ENCODE measurements around the gene FLRT3.

Gene FLRT3

DNA sequence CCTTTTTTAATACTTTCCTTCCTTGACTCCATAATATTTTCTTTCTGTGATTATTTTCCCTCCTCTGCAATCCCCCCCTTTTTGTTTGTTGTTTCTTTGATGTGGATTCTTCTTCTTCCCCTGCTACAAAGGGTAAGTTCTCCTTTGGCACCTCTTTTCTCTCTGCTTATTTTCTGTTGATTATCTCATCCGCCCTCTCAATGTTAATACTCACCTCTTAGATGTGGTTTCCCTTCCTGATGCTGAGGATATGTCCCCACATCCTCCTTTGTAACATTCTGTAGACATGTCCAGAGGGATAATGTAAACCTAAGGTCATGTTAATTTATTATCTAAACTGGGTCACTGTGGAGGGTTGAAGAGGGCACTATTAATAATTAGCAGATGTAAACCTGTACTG lies 17.7 kb downstream of the FLRT3 start:
- DNase-seq (ENCODE audit: low read depth, low spot score): no peak

DNA sequence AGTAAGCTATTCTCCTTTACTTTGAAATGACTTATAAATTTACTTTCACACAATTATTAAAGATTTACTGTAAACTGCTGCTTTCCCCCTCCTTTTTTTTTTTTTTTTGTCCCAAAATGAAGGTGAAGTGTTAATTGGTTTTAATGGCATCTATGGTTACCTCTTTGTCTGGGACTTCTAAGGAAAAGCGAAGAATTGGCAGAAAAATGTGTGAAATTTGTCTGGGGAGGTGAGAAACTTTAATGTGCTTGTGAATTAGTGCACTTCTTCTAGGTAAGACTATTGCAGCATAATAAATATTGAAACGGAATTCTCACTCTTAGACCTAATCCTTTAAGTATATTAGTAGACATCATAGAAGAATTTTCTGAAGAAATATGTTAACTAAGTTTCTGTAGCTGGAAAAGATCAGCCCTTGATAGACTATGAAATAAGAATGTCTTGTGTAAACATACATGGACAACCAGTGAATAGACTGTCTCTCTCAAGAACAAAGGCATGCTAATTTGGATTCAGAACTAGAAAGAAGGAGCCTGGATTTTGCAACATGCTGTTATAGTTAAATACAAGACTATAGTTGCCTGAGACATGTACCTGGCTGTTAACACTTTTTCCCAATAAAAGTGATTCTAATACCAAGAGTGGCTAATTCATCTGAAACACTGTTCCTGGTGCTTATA lies 23.9 kb downstream of the FLRT3 start:
- no peak for DNase-seq (ENCODE audit: low read depth, low spot score)

DNA sequence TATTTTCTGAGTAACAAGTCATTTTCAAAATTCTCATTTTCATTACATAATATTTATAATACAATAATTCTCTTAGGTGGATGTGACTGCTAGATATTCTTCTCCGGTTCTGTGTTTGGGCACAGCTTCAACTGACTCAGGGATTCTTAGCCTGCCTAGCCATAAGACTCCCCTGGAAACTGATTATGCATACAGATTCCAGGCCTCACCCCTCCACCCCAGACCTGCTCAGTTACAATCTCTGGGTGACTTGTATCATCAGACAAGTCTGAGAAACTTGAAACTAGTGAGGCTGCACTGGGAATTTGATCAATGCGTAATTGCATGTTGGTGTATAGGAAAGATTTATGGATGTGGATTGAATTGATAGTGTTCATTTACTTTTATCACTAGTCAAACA lies 25.4 kb downstream of the FLRT3 start:
- no peak for DNase-seq (ENCODE audit: low read depth, low spot score)

DNA sequence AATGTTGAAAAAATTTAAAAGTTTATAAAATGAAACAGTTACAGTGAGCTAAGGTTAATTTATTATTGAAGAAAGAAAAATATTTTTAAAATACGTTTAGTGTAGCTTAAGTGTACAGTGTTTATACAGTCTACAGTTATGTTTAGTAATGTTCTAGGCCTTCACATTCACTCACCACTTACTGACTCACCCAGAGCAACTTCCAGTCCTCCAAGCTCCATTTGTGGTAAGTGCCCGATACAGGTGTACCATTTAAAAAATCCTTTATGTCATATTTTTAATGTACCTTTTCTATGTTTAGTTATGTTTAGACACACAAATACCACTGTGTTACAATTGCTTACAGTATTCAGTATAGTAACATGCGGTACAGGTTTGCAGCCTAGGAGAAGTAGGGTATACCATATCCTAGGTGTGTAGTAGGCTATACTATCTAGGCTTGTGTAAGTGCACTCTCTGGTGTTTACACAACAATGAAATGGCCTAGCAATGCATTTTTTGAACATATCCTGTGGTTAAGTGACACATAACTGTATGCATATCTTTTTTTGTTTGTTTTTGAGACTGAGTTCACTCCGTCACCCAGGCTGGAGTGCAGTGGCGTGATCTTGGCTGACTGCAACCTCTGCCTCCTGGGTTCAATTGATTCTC lies 26.3 kb downstream of the FLRT3 start:
- DNase-seq (ENCODE audit: low read depth, low spot score): no peak

DNA sequence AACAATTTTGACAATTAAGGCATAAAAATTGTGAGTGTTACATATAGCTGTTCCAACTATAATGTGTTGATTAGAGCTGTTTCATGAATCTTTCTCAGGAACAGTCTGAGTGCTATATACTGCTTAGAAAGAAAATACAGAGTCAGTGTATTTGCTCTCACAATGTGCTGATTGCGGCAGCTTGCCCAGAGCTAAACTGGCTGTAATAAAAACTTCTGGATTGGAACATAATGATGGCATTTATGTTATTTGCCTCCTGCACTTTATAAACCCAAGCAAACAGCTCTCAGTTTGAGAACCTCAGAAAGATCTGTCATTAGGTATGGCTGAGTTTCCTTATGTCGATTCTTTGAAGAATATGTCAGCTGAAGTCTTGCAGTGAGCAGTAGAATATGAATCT lies 29.5 kb downstream of the FLRT3 start:
- DNase-seq (ENCODE audit: low read depth, low spot score): no peak

DNA sequence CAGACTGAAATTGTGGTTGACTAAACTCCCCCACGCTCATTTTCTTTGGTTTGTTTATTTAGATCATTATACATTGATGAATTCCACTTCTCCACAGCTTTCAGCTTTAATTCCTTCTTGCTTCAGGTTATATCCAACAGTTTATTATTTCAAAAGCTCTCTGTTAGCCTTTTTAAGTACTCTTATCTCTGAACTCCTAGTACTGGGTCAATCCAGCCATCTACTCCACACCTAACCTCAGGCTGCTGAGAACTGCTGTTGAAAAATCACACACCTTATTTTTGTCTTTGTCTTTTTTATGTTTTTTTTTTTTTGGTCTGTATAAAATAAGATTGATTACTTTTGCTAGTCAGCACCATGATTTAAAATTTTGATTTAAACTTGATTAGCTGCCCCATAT lies 32.9 kb downstream of the FLRT3 start:
- DNase-seq (ENCODE audit: low read depth, low spot score): no peak

- DNase-seq (ENCODE audit: low read depth, low spot score): no peak
Observed at GRCh38 chr20:14303651-14304050, 33.8 kb downstream of the FLRT3 start.

GRCh38 chr20:14303106-14303505 lies 34.3 kb downstream of the FLRT3 start:
- DNase-seq (ENCODE audit: low read depth, low spot score): no peak

DNA sequence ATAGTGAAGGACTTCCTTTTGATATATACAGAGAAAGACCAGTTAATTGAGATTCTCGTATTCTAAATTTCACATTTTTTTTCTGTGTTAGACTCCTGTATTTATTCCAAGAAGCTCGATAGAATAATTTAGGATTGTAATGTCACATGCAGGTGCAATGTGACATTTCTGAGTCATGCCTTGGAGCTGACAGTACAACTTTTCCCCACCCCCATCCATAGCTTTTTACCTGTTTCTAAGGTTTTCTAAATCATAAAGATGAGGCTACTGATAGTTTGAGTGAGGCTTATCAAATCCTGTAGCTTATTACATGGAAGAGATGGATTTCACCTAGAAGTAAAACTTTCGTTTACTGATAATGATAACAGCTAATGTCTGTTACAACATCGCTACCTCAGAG lies 37.6 kb downstream of the FLRT3 start:
- no peak for DNase-seq (ENCODE audit: low read depth, low spot score)

DNA sequence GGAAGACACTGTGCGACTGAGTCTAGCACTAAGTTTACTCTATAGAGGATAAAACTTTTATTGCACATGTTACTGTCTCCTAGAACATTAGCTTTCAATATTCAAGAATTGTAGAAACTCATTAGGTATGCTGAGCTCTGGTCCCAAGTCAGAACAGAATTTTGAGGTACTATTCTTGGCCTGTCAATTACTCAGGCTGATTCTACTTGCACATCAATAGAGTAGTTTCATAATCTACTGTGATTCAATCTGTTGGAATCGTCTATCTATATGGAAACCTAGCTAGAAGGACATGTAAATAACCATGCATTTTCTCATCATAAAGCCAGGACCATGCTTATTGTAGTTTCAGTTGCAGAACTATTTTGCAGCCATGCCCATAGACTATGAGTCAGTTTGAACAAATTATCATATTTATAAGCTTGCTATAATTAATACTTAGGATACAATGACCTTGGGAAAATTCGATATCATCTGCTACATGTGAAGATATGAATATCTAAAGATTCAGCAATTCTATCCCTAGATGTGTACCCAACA lies 41.6 kb downstream of the FLRT3 start:
- DNase-seq (ENCODE audit: low read depth, low spot score): no peak

- DNase-seq (ENCODE audit: low read depth, low spot score): no peak
Observed at GRCh38 chr20:14295238-14295637, 42.2 kb downstream of the FLRT3 start.

DNA sequence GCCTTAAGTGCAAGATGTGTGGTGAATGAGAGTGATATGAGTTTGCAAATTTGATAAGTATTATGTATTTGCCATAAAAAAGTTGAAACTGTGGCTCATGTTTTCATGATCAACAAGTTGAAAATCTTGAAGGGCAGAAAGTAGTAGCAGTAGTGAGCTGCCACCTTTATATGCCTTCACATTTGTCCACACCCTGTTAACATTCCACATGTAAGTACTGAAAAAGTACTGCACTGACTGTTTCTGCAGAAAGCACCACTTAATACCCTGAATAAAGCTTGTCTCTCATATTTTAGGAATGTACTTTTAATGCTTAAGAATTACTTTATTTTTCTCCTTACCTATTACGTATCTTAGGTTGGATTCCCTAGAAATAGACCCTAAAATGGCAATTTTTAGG lies 45.9 kb downstream of the FLRT3 start:
- DNase-seq (ENCODE audit: low read depth, low spot score): no peak

DNA sequence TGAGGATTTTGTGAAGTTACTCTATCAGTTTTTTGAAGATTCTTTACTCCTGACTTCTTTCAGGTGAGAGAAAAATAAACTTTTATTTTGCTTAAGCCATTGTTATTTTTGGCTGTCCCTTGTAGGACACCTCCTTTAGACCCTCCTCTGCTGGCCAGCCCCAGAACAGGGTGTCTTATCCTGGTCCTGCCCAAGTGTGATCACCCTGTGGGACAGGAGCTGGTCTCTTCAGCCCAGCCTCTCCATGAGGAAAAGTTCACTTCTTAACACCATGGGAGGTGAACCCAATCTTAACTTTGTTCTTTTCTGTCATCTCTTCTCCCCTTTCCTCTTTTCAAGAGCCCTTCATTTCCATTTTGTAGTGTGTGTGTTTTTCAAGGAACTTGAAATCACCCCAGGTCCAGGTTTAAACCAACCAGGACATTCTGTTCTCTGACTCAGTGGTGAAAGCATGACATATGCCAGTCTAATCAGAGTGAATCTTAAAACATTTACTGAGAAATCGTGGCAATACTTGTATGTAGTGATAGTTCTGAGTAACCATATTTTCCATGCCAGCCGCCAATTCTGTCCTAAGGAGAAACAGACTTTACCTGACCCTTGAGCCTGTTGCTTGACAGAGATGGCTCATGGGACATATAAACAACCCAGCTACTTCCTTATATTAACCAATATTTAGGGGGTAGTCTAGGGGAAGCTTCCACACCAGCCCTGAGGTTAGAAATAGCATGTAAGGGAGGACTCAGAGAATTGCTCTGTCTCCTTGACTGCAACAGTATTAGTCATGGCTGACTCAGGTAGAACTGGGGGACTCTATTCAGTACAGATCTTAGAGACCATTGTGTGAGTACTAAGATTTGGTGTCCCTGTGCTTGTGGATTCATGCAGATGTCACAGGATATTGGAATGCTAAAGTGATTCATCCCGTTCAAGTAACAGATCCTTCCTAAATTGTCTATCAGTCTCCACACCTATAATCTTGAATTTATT lies 48.8 kb downstream of the FLRT3 start:
- no peak for DNase-seq (ENCODE audit: low read depth, low spot score)

GRCh38 chr20:14284443-14284842 lies 53.0 kb downstream of the FLRT3 start:
- no peak for DNase-seq (ENCODE audit: low read depth, low spot score)

GRCh38 chr20:14282140-14282539 lies 55.3 kb downstream of the FLRT3 start:
- DNase-seq (ENCODE audit: low read depth, low spot score): no peak

Data from brain pericyte (primary cell).